Activated gamma-delta T cell treated with Interleukin-2 at 50 U/mL for 16 hours (primary cell): ENCODE measurements around the gene CHST11.

ENCODE experiments used
- DNase-seq: peaks from one replicate; pipeline ENCODE4 v3.0.0-alpha.2; 2020

CHST11 gene

GRCh38 chr12:104707794-104708558 is 251.2 kb downstream of the CHST11 start:
- no peak for DNase-seq

- DNase-seq: no peak
Observed at GRCh38 chr12:104708891-104709290, 252.1 kb downstream of the CHST11 start.

- no peak for DNase-seq
Observed at GRCh38 chr12:104709692-104710435, 253.1 kb downstream of the CHST11 start.

- DNase-seq: no peak
Observed at GRCh38 chr12:104710940-104711689, 254.4 kb downstream of the CHST11 start.

GRCh38 chr12:104712477-104712876 is 255.7 kb downstream of the CHST11 start:
- no peak for DNase-seq

- no peak for DNase-seq
Observed at GRCh38 chr12:104712968-104713367, 256.2 kb downstream of the CHST11 start.

- no peak for DNase-seq
Observed at GRCh38 chr12:104713444-104713843, 256.7 kb downstream of the CHST11 start.

- no peak for DNase-seq
Observed at GRCh38 chr12:104714369-104714768, 257.6 kb downstream of the CHST11 start.

GRCh38 chr12:104716172-104716571 is 259.4 kb downstream of the CHST11 start:
- no peak for DNase-seq

GRCh38 chr12:104718304-104718929 is 261.7 kb downstream of the CHST11 start:
- no peak for DNase-seq

GRCh38 chr12:104719700-104720338 is 263.1 kb downstream of the CHST11 start:
- no peak for DNase-seq

GRCh38 chr12:104720339-104721038 is 263.7 kb downstream of the CHST11 start:
- peak; percentile 67 for DNase-seq

GRCh38 chr12:104721039-104721405 is 264.3 kb downstream of the CHST11 start:
- DNase-seq: no peak

- no peak for DNase-seq
Observed at GRCh38 chr12:104721936-104722335, 265.2 kb downstream of the CHST11 start.

- no peak for DNase-seq
Observed at GRCh38 chr12:104722601-104723534, 266.1 kb downstream of the CHST11 start.

GRCh38 chr12:104723895-104724294 is 267.1 kb downstream of the CHST11 start:
- DNase-seq: no peak

- DNase-seq: no peak
Observed at GRCh38 chr12:104724992-104725585, 268.3 kb downstream of the CHST11 start.

- no peak for DNase-seq
Observed at GRCh38 chr12:104725610-104726009, 268.9 kb downstream of the CHST11 start.

- DNase-seq: no peak
Observed at GRCh38 chr12:104727726-104728465, 271.1 kb downstream of the CHST11 start.

- DNase-seq: no peak
Observed at GRCh38 chr12:104729091-104729490, 272.3 kb downstream of the CHST11 start.
